Activated T-cell treated with anti-CD3 and anti-CD28 coated beads for 1 hour (primary cell): Measurements from ENCODE around the gene SVIL.
"Not testable (repeated sequence)": the region's sequence is repeated elsewhere in the genome, so short reads cannot be mapped to it uniquely, and the experiment has no call there.

ENCODE experiments used
- DNase-seq: peaks from one replicate; pipeline ENCODE4 v3.0.0-alpha.2; 2020; ENCODE audit warnings: low read depth

Gene SVIL

GRCh38 chr10:29648983-29649268 lies 14.2 kb upstream of the SVIL start:
- DNase-seq, result no peak

DNA sequence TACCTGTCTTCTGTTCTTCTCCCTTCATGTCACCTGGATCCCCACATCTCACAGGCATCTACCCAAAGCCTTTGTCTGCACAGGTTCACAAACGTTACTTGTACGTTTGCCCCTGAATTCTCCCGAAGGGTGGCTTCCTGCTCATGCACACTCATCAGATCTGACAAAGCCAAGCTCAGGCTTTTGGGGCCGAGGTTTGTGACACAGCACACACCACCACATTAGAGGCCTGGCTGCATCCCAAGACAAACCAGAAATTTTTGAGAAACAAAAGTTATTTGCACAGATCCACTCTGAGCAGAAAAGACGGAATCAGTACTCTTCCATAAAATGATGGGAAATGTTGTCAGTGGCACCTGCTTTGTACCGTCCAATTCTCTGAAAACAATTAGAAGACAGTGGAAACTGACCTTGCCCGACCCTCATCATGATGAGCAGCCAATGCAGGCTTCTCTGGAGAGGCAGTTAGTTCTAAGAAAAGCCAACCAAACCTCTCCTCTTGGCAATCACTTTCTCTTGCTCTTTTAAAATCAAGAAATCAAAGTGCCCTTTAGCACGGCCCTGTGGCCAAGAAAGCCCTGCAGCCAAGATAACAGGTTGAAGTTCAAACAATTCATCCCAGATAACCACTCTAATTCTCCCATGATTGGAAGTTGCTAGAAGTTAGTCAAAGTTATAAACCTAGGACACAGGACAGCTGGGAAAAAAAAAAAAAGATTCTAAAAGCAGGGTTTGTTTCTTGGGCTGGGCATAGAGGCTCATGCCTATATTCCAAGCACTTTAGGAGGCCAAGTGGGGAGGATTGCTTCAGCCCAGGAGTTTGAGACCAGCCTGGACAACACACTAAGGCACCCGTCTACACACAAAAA lies 13.6 kb upstream of the SVIL start:
- DNase-seq, result no peak

GRCh38 chr10:29647478-29647877 lies 12.7 kb upstream of the SVIL start:
- DNase-seq, result no peak

DNA sequence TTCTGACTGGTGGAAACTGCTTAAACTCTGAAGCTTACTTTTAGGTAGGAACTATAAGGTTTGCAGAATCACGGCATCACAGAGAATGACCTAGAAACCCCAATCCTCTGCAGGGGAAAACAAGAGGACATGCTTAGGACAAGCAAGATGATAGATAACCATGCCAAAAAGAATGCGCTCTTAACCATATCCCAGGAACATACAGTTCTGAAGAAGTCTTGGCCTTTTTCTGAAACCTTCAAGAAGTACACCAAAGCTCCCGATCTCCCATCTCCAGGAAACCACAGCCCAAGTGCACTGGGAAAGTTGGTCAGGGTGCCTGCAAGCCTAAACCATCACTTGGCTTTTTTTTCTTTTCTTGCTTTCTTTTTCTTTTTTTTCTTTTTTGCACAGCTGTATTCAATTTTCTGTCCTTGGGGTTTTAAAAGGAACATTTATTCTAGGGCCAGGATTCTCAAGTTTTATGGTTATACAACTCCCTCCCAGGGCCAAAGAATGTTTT lies 12.2 kb upstream of the SVIL start:
- DNase-seq, result no peak

- DNase-seq, result no peak
Observed at GRCh38 chr10:29646238-29646902, 11.6 kb upstream of the SVIL start.

DNA sequence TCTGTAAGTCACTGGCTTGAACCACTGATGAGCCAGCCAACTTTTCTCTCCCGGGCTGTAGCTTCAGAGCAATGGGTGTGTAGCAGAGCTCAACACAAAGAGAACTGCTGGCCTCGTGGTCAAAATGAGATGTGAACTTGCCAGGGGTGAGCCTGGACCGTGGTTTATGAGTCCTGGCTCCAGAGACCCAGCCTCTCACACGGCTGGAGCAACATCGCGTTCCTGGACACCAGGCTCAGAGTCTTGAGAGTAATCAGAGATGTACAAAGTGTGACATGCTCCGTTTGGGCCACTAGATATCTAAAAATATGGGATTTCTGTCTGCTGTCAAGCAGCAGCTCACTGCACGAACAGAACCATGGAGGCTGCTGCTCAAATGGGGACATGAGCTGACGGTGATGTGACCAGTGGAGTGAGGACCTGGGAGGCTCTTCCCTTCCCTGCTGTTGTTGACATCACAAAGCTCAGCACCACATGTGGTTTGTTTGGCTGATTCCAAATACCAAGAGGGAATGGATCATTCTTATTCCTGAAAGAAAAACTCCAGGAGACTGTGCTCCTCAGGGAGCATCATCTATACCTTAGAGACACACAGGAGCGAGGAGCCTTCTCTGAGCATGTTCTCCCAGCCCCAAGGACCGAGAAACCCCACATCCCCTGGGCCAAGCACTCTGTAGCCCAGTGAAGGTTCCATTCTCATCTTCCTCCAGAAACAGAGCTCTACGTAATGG lies 9.2 kb upstream of the SVIL start:
- no peak for DNase-seq

GRCh38 chr10:29642990-29643389 lies 8.2 kb upstream of the SVIL start:
- DNase-seq, result no peak

DNA sequence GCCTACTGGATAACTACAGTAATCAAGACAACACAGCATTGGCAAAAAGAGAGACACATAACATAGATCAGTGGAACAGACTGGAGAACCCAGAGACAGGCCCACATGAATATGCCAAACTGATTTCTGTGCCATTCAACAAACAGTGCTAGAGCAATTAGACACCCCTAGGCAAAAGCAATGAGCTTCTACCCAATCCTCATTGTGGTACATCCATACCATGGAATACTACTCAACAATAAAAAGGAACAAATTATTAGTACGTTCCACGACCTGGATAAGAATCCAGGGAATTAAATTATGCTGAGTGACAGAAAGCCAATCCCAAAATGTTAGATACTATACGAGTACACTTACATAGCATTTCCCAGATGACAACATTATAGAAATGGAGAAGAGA lies 2.8 kb upstream of the SVIL start:
- no peak for DNase-seq

GRCh38 chr10:29636178-29636577 lies 1.4 kb upstream of the SVIL start:
- DNase-seq, result no peak

DNA sequence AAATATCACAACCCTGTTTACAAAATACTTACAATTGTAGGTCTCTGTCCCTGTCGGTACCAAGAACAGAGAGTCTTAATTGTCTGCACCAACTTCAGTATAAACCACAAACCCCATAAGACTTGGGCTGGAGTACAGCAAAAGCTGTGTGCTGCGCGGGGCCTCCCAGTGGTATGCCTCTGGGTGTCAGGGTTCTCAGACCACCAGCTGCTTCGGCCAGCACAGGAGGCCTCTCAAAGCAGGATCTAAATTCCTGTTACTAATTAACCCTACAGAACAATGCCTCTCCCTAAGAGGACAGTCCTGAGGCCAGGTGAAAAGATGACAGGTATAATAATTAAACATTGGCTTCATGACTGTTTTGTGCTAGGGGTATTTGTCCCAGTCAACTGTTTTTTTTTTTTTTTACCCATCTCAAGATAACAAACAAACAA lies 957 bp upstream of the SVIL start:
- DNase-seq, result no peak

DNA sequence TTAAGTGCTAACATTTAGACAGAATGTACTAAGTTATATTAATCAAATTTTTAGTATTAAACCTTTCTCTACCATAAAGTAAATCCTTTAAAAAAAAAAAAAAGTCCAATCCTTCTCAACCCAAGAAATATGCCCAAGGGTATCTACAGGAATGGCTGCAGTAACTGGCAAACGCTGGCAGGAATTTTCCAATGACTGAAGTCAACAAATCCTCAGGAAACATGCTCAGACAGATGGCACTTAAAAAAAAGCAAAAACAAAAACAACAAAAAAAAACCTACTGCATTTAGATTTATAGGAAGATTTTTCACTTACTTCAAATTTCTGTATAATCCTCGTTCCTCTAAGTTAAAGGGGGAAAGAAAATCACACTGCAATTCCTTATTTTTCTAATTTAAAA lies 666 bp downstream of the SVIL start:
- no peak for DNase-seq

DNA sequence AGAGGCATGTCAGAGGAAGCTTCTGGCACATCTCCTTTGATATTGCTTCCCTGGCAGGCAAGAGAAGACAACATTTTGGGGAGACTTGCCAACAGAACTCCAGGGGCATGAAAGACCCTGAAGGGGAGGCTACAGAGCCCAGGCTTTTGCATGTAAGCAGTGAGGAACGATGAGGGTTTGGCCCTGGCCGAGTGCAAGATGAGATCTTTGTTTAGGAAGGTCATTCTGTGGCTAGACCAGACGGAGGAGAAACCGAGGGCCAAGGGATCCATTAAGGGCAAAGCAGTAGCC lies 3.8 kb downstream of the SVIL start:
- no peak for DNase-seq

GRCh38 chr10:29630205-29631048 lies 4.3 kb downstream of the SVIL start:
- DNase-seq, result no peak

DNA sequence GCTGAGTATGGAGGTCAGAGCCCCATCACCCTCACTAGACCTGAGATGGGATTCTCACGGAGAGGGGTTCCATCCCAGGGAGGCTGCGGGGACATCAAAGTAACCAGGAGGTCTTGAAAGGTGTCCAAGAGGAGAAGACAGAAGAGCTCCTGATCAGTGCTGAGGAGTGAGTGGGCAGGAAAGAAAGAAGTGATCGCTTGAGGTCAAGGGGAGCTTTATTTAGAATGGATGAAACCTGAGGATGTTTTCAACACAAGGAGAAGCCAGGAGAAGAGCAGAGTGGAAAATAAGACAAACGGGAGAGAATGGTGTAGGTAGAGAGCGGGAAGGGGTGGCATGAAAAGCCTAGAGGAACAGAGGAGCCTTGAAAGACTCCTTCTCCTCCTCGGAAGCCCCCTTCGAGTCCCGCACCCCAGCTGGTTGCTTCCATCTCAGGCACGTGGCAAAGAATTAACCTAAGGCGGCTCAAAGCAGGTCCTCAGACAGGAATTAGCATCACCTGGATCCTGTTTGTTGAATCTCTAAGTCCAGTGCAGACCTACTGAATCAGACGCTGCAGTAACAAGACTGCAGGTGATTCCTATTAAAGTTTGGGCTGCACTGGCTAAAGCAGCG lies 5.8 kb downstream of the SVIL start:
- DNase-seq, result no peak

GRCh38 chr10:29628311-29628710 lies 6.5 kb downstream of the SVIL start:
- no peak for DNase-seq

DNA sequence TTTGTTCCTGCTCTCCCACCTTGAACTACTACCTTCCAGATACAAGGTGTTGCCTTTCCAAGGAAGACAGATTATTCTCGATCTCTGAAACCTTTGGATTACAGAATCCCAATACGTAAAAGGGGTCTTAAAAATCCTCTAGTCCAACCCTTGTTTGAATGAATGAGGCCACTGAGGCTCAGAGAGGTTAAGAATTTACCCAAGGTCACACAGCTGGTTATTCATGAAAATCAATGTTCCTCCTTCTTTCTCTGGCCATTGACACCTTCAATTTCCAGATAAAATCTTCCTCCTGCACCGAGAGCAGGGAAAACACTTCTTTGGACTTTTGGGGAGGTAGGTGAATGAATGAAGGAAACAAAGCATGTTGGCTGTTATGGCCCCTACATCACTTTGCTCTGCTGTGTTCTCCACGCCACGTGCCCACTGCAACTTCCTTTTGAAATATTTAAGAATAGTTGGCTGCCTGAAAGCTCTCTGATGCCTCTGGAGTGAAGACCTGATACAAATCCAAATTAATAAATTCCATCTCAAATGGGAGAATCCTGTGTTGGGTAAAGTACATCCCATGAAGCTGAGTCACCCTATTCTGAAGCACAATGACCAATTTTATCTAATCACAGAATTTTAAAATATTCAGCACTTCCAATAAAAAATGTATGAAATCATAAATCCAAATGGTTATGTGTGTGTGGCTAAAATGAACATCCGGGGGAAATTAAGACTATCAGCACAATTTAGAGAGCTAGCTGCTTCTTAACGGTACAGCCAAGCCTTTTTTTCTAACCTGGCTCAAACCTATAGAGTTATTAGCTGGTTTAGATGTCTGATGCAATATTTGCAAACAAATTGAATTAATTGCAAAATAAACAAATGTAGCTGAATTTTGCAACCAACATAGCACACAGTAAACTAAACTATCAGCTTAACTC lies 7.3 kb downstream of the SVIL start:
- no peak for DNase-seq

- DNase-seq, result not testable (repeated sequence)
Observed at GRCh38 chr10:29624357-29624756, 10.4 kb downstream of the SVIL start.

GRCh38 chr10:29623797-29624196 lies 11.0 kb downstream of the SVIL start:
- DNase-seq, result no peak

GRCh38 chr10:29622382-29622922 lies 12.3 kb downstream of the SVIL start:
- DNase-seq, result no peak

GRCh38 chr10:29621161-29621560 lies 13.6 kb downstream of the SVIL start:
- no peak for DNase-seq
